ENCODE measurements around the gene LMTK3.

DNA sequence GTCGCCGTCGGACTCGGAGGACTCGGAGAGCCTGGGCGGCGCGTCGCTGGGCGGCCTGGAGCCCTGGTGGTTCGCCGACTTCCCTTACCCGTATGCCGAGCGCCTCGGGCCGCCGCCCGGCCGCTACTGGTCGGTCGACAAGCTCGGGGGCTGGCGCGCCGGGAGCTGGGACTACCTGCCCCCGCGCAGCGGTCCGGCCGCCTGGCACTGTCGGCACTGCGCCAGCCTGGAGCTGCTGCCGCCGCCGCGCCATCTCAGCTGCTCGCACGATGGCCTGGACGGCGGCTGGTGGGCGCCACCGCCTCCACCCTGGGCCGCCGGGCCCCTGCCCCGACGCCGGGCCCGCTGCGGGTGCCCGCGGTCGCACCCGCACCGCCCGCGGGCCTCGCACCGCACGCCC lies 68.4 kb downstream of the LMTK3 start:
- TF ChIP-seq, protein P1, sequence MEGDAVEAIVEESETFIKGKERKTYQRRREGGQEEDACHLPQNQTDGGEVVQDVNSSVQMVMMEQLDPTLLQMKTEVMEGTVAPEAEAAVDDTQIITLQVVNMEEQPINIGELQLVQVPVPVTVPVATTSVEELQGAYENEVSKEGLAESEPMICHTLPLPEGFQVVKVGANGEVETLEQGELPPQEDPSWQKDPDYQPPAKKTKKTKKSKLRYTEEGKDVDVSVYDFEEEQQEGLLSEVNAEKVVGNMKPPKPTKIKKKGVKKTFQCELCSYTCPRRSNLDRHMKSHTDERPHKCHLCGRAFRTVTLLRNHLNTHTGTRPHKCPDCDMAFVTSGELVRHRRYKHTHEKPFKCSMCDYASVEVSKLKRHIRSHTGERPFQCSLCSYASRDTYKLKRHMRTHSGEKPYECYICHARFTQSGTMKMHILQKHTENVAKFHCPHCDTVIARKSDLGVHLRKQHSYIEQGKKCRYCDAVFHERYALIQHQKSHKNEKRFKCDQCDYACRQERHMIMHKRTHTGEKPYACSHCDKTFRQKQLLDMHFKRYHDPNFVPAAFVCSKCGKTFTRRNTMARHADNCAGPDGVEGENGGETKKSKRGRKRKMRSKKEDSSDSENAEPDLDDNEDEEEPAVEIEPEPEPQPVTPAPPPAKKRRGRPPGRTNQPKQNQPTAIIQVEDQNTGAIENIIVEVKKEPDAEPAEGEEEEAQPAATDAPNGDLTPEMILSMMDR (IDR thresholded peaks at IDR 0.05) = no peak
- TF ChIP-seq CREM (CRISPR knock-in tag; IDR thresholded peaks at IDR 0.05) (no peak), NR3C1 (CRISPR knock-in tag; conservative IDR thresholded peaks at IDR 0.05; ENCODE audit: low read depth) (no peak)

Measured in WTC11 (cell line).